Loucy (cell line): ENCODE measurements around the gene BLACAT1.

ENCODE experiments used
- H2AFZ ChIP-seq: fragments of 200-600 bp; sonication (generic); 2 replicates; pipeline ENCODE4 v1.6.0; 2016; ENCODE audit warnings: antibody characterized with exemption, mild to moderate bottlenecking, low read length, moderate library complexity
- H3F3A ChIP-seq: fragments of 200-600 bp; 2 replicates; pipeline ENCODE4 v1.6.0; 2016; ENCODE audit warnings: antibody characterized with exemption, low read depth, mild to moderate bottlenecking
- H3K27me3 ChIP-seq: fragments of 200-600 bp; sonication (generic); 2 replicates; pipeline ENCODE4 v1.6.1; 2014; ENCODE audit warnings: low read length, mild to moderate bottlenecking; ENCODE audit not compliant: insufficient read depth, poor library complexity, severe bottlenecking
- H3K36me3 ChIP-seq: fragments of 200-600 bp; sonication (generic); 2 replicates; pipeline ENCODE4 v1.6.1; 2016; ENCODE audit warnings: low read length; ENCODE audit not compliant: insufficient read depth
- H3K4me1 ChIP-seq: fragments of 200-600 bp; sonication (generic); 2 replicates; pipeline ENCODE4 v1.5.1; 2014; ENCODE audit warnings: low read length, mild to moderate bottlenecking; ENCODE audit not compliant: insufficient read depth, poor library complexity, severe bottlenecking
- H3K4me2 ChIP-seq: fragments of 200-600 bp; sonication (generic); 2 replicates; pipeline ENCODE4 v1.6.0; 2014; ENCODE audit warnings: antibody characterized with exemption, low read length, low read depth, mild to moderate bottlenecking; ENCODE audit not compliant: poor library complexity, severe bottlenecking
- H3K4me3 ChIP-seq: fragments of 200-600 bp; sonication (generic); 2 replicates; pipeline ENCODE4 v1.5.1; 2014; ENCODE audit warnings: low read length, mild to moderate bottlenecking, mixed read lengths; ENCODE audit not compliant: poor library complexity, severe bottlenecking
- H3K79me2 ChIP-seq: fragments of 200-600 bp; sonication (generic); 2 replicates; pipeline ENCODE4 v1.6.1; 2014; ENCODE audit warnings: low read length; ENCODE audit not compliant: insufficient read depth
- H3K9ac ChIP-seq: fragments of 200-600 bp; sonication (generic); 2 replicates; pipeline ENCODE4 v1.6.0; 2014; ENCODE audit warnings: mild to moderate bottlenecking, low read depth, low read length, moderate library complexity; ENCODE audit not compliant: poor library complexity, severe bottlenecking
- H3K9me2 ChIP-seq: fragments of 200-600 bp; sonication (generic); replicated peaks from 2 replicates; pipeline ENCODE4 v1.6.1; 2016; ENCODE audit warnings: low read depth, low read length, mixed read lengths
- H3K9me3 ChIP-seq: fragments of 200-600 bp; sonication (generic); 2 replicates; pipeline ENCODE4 v1.6.1; 2014; ENCODE audit warnings: mild to moderate bottlenecking, antibody characterized with exemption, low read length, low read depth; ENCODE audit not compliant: insufficient read depth
- H4K20me1 ChIP-seq: fragments of 200-600 bp; sonication (generic); 2 replicates; pipeline ENCODE4 v1.6.0; 2014; ENCODE audit warnings: antibody characterized with exemption, low read length, mild to moderate bottlenecking; ENCODE audit not compliant: insufficient read depth, poor library complexity, severe bottlenecking
- CTCF ChIP-seq: fragments of 200-600 bp; sonication (generic); conservative IDR thresholded peaks from 2 replicates; pipeline ENCODE4 v1.5.1; 2014; ENCODE audit warnings: mild to moderate bottlenecking, antibody characterized with exemption, low read length
- EZH2phosphoT487 ChIP-seq: fragments of 200-600 bp; IDR thresholded peaks from 2 replicates; pipeline ENCODE4 v1.6.1; 2018; ENCODE audit warnings: antibody characterized with exemption, mild to moderate bottlenecking, moderate library complexity, borderline replicate concordance

BLACAT1 gene

DNA sequence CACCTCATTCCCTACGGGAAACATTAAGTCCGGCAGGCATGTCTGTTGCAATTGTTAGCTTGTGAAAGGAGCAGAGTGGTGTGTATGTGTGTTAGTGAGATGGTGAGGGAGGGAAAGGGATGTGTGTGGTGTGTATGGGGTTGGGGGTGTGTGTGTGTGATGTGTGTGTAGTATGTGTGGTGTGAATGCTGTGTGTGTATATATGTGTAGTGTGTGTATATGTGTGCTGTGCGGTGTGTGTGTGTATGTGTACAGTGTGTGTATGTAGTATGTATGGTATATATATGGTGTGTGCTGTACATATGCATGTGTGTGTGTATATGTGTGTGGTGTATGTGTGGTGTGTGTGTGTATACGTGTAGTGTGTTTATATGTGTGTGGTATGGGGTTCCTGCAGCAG, 20.8 kb upstream of the BLACAT1 start:
- Histone ChIP-seq H3K9me2 (no peaks in the 10 kb centered on the region), H3K4me1 (no peaks in the 10 kb centered on the region), H2AFZ (no peak overlapping the region), H3K9ac (no peak overlapping the region), H3K9me3 (peaks cover 13% of the 10 kb centered on the region), H3F3A (no peaks in the 10 kb centered on the region), H3K4me3 (no peak overlapping the region), H3K27me3 (no peaks in the 10 kb centered on the region), H3K36me3 (no peaks in the 10 kb centered on the region), H3K4me2 (no peak overlapping the region), H3K79me2 (no peaks in the 10 kb centered on the region), H4K20me1 (no peaks in the 10 kb centered on the region)
- TF ChIP-seq CTCF: no peak
- no peak for TF ChIP-seq EZH2phosphoT487

DNA sequence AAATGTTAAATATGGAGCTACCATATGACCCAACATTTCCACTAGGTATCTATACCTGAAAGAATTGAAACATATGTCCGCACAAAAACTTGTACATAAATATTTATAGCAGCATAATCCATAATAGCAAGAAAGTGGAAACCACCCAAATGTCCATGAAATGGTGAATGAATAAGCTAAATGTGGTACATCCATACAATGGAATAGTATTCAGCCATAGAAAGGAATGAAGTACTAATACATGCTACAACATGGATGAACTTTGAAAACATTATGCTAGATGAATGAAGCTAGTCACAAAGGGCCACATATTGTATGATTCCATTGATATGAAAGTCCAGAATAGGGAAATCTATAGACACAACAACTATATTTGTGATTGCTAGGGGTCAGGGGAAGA, 20.0 kb upstream of the BLACAT1 start:
- Histone ChIP-seq H3K4me2 (no peak overlapping the region), H3K79me2 (no peaks in the 10 kb centered on the region), H2AFZ (no peak overlapping the region), H3K4me1 (no peaks in the 10 kb centered on the region), H3K27me3 (no peaks in the 10 kb centered on the region), H3K9me3 (peaks cover 13% of the 10 kb centered on the region), H3K36me3 (no peaks in the 10 kb centered on the region), H3K9me2 (no peaks in the 10 kb centered on the region), H3F3A (no peaks in the 10 kb centered on the region), H3K9ac (no peak overlapping the region), H4K20me1 (no peaks in the 10 kb centered on the region), H3K4me3 (no peak overlapping the region)
- TF ChIP-seq EZH2phosphoT487 (no peak), CTCF (no peak)

- Histone ChIP-seq H3K27me3 (no peaks in the 10 kb centered on the region), H4K20me1 (no peaks in the 10 kb centered on the region), H3F3A (no peaks in the 10 kb centered on the region), H3K36me3 (no peaks in the 10 kb centered on the region), H3K4me2 (no peak overlapping the region), H3K4me1 (no peaks in the 10 kb centered on the region), H3K9me3 (peaks cover 13% of the 10 kb centered on the region), H3K9ac (no peak overlapping the region), H2AFZ (no peak overlapping the region), H3K79me2 (no peaks in the 10 kb centered on the region), H3K4me3 (no peak overlapping the region), H3K9me2 (no peaks in the 10 kb centered on the region)
- TF ChIP-seq CTCF (no peak), EZH2phosphoT487 (no peak)
Observed at GRCh38 chr1:205474571-205474970, 18.7 kb upstream of the BLACAT1 start.
